Iris pigment epithelial cell (primary cell): ENCODE measurements around the gene ZNHIT1.

Experiments
- DNase-seq: peaks from one replicate; pipeline ENCODE4 v3.0.0-alpha.2; 2011; ENCODE audit warnings: low read depth

ZNHIT1 gene

GRCh38 chr7:101217388-101218235, at the start of gene ZNHIT1, which contains the start of gene PLOD3:
Gene ZNHIT1 (plus strand): TSS chr7:101218165. CDS start chr7:101218196, 31 bp downstream.
Gene PLOD3 (minus strand): TSS chr7:101217581. CDS start chr7:101217274, 307 bp downstream.
- peak; percentile 96 for DNase-seq

GRCh38 chr7:101168412-101169049, 49.4 kb upstream of the ZNHIT1 start:
- no peak for DNase-seq

DNA sequence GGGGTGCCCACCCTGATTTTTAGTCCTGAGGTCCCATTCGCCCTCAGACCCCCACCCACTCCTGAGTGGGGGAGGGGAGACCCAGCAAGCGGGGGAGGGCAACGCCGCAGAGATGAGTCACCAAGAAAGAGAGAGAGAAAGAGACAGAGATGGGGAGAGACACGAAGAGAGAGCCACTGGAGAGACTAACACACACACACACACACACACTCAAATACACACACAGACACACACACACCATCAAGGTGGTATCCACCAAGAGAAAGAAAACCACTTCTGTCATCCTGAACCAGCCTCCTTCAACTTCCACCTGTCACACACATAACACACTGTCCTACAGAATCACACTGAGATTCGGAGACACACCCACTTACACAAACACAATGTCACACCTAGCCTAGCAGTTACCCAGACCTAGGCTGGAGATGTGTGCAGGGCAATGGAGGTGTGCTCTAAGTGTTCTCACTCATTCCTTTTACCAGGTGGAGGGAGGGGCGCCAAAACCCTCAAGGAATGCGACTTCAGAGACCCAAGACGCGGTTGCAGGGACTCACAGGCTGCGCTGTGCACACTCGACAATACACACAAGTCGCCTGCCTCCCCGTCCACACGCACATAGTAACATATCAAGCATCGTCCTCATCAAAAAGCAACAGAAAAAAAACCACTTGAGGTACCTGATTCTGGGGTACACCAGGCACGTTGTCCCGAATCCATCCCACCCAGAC, 48.7 kb upstream of the ZNHIT1 start:
- DNase-seq = no peak

GRCh38 chr7:101169838-101170551, 48.0 kb upstream of the ZNHIT1 start:
- peak; percentile 51 for DNase-seq

- no peak for DNase-seq
Observed at GRCh38 chr7:101170617-101171441, 47.1 kb upstream of the ZNHIT1 start.

DNA sequence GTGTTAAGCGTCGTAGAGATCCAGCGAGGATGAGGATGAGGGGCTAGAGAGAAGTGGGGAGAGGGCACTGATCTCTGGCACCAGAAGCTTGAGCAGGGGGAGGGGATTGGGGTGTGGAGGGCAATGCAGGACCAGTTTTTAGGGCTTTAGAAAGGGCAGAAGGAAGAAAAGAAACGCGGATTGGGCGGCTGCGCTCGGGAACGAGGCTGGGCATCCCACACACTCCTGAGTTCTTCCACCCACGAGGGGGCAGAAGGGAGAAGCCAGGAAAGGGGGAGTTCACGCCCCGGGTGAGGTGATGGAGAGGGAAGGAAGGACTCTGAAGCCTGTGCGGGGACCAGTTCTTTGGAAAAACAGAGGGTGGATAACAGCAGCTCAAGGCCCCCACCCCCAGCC, 46.5 kb upstream of the ZNHIT1 start:
- DNase-seq = no peak

GRCh38 chr7:101172005-101172853, 45.7 kb upstream of the ZNHIT1 start:
- no peak for DNase-seq

DNA sequence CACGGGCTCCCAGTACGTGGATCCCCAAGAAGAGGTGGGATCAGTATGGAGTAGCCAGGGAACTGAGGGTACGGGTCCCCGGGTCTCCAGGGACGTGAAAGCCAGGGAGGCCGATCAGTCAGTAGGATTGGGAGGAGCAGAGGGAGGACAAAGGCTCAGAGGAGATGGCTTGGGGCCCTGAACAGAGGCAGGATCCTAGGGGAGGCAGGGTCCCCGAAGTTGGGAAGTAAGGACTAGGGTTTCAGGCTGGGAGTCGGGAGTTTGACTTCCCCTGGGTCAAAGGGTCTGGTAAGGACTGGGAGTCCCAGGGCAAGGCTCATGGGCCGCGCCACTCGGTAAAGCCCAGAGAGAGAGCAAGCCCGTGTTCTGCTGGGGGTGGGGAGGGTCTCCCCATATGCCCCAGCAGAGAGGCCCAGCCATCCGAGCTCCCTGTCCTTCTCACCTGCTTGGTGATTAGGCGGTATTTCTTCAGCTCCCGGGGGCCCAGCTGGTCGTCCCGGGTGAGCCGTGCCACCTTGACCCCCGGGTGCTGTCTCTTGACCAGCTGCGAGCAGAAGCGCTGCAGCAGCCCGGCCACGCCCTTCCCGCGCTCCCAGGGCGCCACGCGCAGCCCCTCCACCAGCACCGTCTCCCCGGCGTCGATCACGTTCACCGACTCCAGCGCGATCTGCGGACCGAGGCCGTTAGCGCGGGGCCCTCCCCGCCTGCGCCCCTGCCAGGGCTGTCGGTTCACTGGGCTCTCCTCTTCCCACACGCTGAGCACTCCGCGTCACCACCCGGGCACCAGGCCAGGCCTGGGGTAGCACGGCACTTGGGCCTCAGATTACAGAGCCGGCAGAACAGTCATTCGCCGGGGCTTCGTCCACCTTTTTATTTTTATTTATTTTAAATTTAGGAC, 44.9 kb upstream of the ZNHIT1 start:
- DNase-seq = peak; percentile 42

DNA sequence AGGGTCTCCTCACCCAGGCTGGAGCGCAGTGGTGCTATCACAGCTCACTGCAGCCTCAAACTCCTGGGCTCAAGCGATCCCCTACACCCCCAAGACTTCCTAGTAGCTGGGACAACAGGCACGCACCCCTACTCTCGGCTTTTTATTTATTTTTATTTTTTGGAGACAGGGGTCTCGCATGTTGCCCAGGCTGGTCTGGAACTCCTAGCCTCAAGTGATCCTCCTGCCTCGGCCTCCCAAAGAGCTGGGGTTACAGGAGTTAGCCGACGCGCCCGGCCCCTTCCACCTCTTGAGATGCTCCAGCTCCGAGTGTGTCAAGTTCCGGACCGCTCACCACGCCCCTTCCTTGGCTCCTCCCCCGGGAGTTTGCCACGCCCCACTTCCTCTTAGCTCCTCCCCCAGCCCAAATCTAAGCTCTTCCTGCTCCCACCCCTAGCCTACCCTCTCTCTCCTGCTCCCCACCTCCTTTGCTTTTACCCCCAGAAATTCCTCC, 44.2 kb upstream of the ZNHIT1 start:
- DNase-seq = peak; percentile 41

DNA sequence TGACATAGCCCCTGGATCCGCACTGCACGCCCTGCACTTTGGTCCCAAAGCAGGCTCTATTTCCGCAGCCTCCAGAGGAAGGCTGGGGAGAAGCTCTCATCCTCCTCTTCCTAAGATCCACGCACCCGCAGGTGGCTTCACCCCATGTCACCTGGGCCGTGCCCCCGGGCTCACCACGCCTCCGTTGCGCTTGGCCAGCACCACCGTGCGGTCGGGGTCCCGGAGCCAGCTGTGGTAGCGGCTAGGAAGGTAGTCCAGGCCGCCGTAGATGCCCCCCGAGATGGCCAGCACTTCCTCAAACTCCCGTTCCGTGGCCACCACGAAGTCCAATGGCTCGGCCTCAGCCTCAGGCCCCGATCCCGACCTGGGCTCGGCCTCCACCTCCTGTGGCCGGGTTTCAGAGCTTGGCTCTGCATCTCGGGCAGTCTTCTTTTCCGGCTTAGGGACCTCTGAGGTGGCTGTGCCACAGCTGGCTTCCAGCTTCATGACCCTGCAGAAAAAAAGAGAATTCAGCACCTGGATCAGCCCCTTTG, 43.6 kb upstream of the ZNHIT1 start:
- DNase-seq = no peak

- DNase-seq = no peak
Observed at GRCh38 chr7:101175664-101176063, 42.3 kb upstream of the ZNHIT1 start.

GRCh38 chr7:101177644-101178043, 40.3 kb upstream of the ZNHIT1 start:
- no peak for DNase-seq

- no peak for DNase-seq
Observed at GRCh38 chr7:101179117-101179516, 38.8 kb upstream of the ZNHIT1 start.

DNA sequence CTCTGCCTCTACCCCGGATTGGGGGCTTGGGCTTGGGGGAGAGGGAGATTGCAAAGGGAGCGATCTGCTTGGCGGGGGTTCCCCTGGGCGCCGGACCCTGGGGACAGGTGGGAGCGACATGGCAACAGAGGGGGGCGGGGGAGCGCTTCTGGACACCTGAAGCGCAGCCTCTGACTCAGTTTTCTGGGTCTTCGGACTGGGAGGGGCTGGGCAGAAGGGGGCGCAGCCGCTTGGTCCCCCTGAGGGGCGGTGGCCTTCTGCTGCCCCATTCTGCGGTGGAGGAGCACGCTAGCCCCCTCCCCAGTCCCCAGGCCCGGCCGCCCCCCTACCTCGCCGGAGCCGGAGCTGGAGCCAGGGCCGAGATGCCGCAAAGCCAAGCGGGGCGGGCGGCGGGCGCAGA, 38.3 kb upstream of the ZNHIT1 start:
- DNase-seq = no peak

GRCh38 chr7:101180130-101180755, 37.7 kb upstream of the ZNHIT1 start, which contains the start of gene NAT16:
Gene NAT16 (minus strand): TSS chr7:101180293. CDS start chr7:101174807, 5,486 bp downstream.
- no peak for DNase-seq

- DNase-seq = peak; percentile 62
Observed at GRCh38 chr7:101185258-101185839, 32.6 kb upstream of the ZNHIT1 start.

GRCh38 chr7:101186194-101186593, 31.8 kb upstream of the ZNHIT1 start:
- DNase-seq = no peak
